HG03135 (cell line): ENCODE measurements around the gene NR1I2.

Experiments used
- ATAC-seq: cut with Tn5 transposase; IDR thresholded peaks from one replicate; pipeline ENCODE4 v1.9.1; 2021; ENCODE audit warnings: mild to moderate bottlenecking, moderate library complexity; ENCODE audit not compliant: unreplicated experiment

NR1I2 gene

GRCh38 chr3:119781330-119782198, at the start of gene NR1I2:
TSS of gene NR1I2 (plus strand) at chr3:119782101.
- no peak for ATAC-seq

- ATAC-seq: no peak
Measured at GRCh38 chr3:119733812-119734211, 48.1 kb upstream of the NR1I2 start.

GRCh38 chr3:119738741-119739140, 43.2 kb upstream of the NR1I2 start:
- no peak for ATAC-seq

GRCh38 chr3:119741657-119742590, 40.0 kb upstream of the NR1I2 start:
- no peak for ATAC-seq

- ATAC-seq: no peak
Measured at GRCh38 chr3:119743921-119744320, 38.0 kb upstream of the NR1I2 start.

- no peak for ATAC-seq
Measured at GRCh38 chr3:119745942-119746341, 36.0 kb upstream of the NR1I2 start.

GRCh38 chr3:119746423-119746822, 35.5 kb upstream of the NR1I2 start:
- ATAC-seq: no peak

- no peak for ATAC-seq
Measured at GRCh38 chr3:119747357-119747756, 34.5 kb upstream of the NR1I2 start.

GRCh38 chr3:119748991-119749390, 32.9 kb upstream of the NR1I2 start:
- no peak for ATAC-seq

GRCh38 chr3:119751423-119751822, 30.5 kb upstream of the NR1I2 start:
- no peak for ATAC-seq

- peak; percentile 80 for ATAC-seq
Measured at GRCh38 chr3:119759962-119760361, 21.9 kb upstream of the NR1I2 start.

- ATAC-seq: no peak
Measured at GRCh38 chr3:119762876-119763275, 19.0 kb upstream of the NR1I2 start.

GRCh38 chr3:119763466-119763865, 18.4 kb upstream of the NR1I2 start:
- no peak for ATAC-seq

GRCh38 chr3:119765239-119765638, 16.7 kb upstream of the NR1I2 start:
- no peak for ATAC-seq

GRCh38 chr3:119767936-119768601, 13.8 kb upstream of the NR1I2 start:
- ATAC-seq: no peak

- ATAC-seq: no peak
Measured at GRCh38 chr3:119768668-119769393, 13.1 kb upstream of the NR1I2 start.

- no peak for ATAC-seq
Measured at GRCh38 chr3:119769394-119770149, 12.3 kb upstream of the NR1I2 start.

- ATAC-seq: no peak
Measured at GRCh38 chr3:119774444-119774843, 7.5 kb upstream of the NR1I2 start.

GRCh38 chr3:119776304-119776703, 5.6 kb upstream of the NR1I2 start:
- ATAC-seq: no peak

GRCh38 chr3:119778176-119778575, 3.7 kb upstream of the NR1I2 start:
- no peak for ATAC-seq
